ENCODE results near the gene CAMKK2.
"Not testable (repeated sequence)": the region's sequence is repeated elsewhere in the genome, so short reads cannot be mapped to it uniquely, and the experiment has no call there.

Gene CAMKK2

DNA sequence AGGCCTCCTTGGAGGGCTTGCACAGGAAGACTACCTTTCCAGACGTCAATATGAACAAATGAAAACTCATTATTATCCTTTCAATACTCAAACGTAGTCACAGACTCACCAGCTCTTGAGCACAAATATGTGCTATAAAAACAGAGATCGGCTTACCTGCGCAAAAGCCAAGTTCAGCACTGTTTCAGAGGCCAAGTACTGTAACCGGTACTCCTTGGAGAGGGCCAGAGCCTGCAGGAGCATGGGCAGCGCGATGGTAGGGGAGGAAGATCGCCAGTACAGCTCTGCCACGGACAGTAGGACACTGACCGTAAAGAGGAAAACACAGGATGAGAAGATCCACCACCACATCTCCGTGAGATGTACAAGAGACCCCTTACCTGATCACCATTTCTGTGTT, 21.6 kb upstream of the CAMKK2 start:
- DNase-seq (ENCODE audit: low spot score): no peak
- Histone ChIP-seq H3K4me3 (no peak overlapping the region), H3K27ac (no peak overlapping the region)
- TF ChIP-seq, protein P1, sequence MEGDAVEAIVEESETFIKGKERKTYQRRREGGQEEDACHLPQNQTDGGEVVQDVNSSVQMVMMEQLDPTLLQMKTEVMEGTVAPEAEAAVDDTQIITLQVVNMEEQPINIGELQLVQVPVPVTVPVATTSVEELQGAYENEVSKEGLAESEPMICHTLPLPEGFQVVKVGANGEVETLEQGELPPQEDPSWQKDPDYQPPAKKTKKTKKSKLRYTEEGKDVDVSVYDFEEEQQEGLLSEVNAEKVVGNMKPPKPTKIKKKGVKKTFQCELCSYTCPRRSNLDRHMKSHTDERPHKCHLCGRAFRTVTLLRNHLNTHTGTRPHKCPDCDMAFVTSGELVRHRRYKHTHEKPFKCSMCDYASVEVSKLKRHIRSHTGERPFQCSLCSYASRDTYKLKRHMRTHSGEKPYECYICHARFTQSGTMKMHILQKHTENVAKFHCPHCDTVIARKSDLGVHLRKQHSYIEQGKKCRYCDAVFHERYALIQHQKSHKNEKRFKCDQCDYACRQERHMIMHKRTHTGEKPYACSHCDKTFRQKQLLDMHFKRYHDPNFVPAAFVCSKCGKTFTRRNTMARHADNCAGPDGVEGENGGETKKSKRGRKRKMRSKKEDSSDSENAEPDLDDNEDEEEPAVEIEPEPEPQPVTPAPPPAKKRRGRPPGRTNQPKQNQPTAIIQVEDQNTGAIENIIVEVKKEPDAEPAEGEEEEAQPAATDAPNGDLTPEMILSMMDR (IDR thresholded peaks at IDR 0.05): no peak

DNA sequence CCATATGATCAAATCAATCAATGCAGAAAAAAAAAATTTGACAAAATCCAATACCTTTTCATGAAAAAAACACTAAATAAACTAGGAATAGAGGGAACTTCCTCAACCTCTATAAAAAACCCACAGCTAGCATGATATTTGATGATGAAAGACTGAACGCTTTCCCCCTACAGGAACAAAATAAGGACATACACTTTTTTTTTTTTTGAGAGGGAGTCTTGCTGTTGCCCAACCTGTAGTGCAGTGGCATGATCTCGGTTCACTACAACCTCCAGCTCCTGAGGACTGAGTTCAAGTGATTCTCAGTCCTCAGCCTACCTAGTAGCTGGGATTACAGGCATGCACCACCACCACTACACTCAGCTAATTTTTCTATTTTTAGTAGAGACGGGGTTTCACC, 17.9 kb upstream of the CAMKK2 start:
- H3K27ac ChIP-seq: no peak overlapping the region
- DNase-seq (ENCODE audit: low spot score): no peak

DNA sequence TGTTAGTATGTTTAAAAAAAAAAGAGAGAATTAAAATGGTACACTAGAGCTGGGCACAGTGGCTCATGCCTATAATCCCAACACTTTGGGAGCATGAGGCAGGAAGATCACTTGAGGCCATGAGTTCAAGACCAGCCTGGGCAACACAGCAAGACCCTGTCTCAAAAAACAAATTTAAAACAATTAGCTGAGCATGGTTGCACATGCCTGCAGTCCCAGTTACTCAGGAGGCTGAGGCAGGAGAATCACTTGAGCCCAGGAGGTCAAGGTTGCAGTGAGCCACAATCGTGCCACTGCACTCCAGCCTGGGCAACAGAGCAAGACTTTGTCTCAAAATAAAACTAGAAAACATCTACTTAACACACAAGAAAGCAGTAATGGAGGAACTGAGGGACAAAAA, 13.7 kb upstream of the CAMKK2 start:
- DNase-seq (ENCODE audit: low spot score); H3K27ac ChIP-seq; H3K4me3 ChIP-seq: not testable (repeated sequence)

More for the DNA sequence above, 17.9 kb upstream of the CAMKK2 start:
- TF ChIP-seq, protein P1 (IDR thresholded peaks at IDR 0.05): no peak
- H3K4me3 ChIP-seq: no peak overlapping the region

DNA sequence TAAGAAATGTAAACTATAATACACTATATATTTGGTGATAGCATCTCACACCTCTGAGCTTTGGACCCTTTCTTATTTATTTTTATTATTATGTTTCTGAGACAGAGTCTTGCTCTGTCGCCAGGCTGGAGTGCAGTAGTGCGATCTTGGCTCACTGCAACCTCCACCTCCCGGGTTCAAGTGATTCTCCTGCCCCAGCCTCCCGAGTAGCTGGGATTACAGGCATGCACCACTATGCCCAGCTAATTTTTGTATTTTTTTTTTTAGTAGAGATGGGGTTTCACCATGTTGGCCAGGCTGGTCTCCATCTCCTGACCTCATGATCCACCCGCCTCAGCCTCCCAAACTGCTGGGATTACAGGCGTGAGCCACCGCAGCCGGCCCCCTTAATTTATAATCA, 10.9 kb upstream of the CAMKK2 start:
- H3K4me3 ChIP-seq; H3K27ac ChIP-seq; DNase-seq (ENCODE audit: low spot score): not testable (repeated sequence)

DNA sequence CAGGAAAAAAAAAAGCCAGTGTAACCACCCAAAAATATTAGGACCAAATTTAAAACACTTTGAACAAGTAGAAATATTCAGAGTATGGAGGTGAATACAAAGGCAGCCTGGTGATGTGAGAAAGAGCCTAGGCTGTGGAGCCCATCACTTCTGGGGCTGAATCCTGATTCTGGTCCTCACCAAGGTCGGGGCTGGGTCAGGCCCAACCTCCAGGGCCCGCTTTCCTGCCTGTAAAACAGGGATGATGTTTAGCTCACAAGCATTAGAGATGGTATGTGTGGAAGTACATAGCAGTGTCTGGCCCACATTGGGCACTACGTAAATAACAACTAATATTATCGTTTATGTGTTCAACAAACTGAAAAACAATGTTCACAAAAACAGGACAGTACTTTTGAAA, 7.8 kb upstream of the CAMKK2 start:
- Histone ChIP-seq H3K27ac (no peak overlapping the region), H3K4me3 (no peak overlapping the region)
- TF ChIP-seq, protein P1 (IDR thresholded peaks at IDR 0.05): no peak
- DNase-seq (ENCODE audit: low spot score): no peak

DNA sequence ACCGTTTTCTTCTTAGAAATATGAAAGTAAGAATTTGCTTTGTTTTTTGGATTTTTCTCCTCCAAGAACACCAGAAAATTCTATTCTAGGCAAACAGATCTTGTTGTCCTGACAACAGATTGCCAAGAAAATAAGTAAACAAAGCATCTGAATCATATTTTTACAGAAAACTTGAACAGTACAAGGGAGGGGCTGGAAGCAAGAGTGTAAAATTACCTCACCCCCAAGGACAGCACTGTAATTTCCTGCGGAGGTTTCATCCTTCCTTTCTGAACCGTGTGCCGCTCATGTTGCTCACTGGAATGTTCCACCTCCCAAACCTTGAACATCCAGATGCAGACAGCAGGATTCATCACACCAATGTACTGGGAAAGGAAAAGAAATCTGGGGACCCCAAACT, 5.4 kb upstream of the CAMKK2 start:
- DNase-seq (ENCODE audit: low spot score): no peak
- no peak overlapping the region for H3K27ac ChIP-seq
- no peak overlapping the region for H3K4me3 ChIP-seq
- TF ChIP-seq, protein P1 (IDR thresholded peaks at IDR 0.05): no peak

DNA sequence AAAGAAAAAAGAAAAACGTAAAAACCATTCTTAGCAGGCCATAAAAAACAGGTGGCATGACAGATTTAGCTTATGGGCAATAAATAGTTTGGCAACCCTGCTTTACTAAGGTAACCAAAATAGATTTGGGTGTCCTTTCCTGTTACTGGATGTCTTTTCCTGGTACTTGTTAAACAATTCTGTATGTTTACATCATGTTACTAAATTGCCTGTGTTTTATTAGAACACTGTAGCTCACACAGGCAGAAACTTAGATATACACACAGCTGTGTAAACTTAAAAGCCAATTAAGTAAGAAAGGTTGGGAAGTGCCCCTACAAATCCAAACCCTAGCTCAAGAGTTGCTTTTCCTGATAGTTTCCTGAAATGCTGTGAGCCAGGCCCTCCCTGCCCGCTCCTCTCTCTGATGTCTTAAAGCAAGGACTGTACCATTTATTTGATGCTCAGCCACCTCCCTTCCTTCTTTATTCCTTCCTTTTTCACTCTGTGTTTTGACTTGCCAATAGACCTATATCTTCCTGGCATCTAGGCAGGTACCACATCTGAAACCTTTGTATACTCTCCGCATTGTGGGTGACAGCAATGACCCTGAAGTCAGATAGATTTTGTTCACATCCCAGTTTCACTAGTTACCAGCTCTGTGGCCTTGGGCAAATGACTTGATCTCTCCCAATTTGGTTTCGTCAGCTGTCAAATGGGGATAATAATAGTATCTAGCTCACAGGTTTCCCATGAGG, 3.7 kb upstream of the CAMKK2 start:
- TF ChIP-seq, protein P1 (IDR thresholded peaks at IDR 0.05): no peak
- Histone ChIP-seq H3K4me3 (no peak overlapping the region), H3K27ac (no peak overlapping the region)
- DNase-seq (ENCODE audit: low spot score): no peak

DNA sequence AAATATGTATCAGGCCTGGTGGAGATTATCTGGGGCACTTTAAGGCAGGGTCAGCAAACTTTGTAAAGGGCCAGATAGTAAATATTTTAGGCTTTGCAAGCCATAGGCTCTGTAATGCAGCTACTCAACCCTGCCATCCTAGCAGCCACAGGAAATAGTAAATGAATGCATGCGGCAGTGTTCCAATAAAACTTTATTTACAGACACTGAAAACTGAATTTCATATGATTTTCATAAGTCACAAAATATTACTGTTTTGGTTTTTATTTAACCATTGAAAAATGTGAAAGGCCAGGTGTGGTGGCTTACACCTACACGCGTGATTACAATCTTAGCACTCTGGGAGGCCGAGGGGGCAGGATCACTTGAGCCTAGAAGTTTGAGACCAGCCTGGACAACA, 3.2 kb upstream of the CAMKK2 start:
- H3K4me3 ChIP-seq: no peak overlapping the region
- no peak overlapping the region for H3K27ac ChIP-seq
- no peak for DNase-seq (ENCODE audit: low spot score)
- TF ChIP-seq, protein P1 (IDR thresholded peaks at IDR 0.05): no peak

DNA sequence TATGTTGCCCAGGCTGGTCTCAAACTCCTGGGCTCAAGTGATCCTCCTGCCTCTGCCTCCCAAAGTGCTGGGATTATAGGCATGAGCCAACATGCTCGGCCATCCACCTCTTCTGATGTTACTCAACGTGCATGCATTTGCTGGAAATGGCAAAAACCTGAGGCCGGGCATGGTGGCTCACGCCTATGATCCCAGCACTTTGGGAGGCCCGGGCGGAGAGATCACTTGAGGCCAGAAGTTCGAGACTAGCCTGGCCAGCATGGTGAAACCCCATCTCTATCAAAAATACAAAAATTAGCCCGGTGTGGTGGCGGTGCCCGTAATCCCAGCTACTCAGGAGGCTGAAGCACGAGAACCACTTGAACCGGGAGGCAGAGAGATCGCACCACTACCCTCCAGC, 1.9 kb upstream of the CAMKK2 start:
- H3K27ac ChIP-seq; DNase-seq (ENCODE audit: low spot score); H3K4me3 ChIP-seq: not testable (repeated sequence)
